HG02884 (cell line): ENCODE data around the gene TSHZ2.
"Not testable (repeated sequence)": the region's sequence is repeated elsewhere in the genome, so short reads cannot be mapped to it uniquely, and the experiment has no call there.

Experiments
- ATAC-seq: cut with Tn5 transposase; IDR thresholded peaks from one replicate; pipeline ENCODE4 v1.9.1; 2021; ENCODE audit warnings: mild to moderate bottlenecking, moderate library complexity; ENCODE audit not compliant: unreplicated experiment

The TSHZ2 gene

DNA sequence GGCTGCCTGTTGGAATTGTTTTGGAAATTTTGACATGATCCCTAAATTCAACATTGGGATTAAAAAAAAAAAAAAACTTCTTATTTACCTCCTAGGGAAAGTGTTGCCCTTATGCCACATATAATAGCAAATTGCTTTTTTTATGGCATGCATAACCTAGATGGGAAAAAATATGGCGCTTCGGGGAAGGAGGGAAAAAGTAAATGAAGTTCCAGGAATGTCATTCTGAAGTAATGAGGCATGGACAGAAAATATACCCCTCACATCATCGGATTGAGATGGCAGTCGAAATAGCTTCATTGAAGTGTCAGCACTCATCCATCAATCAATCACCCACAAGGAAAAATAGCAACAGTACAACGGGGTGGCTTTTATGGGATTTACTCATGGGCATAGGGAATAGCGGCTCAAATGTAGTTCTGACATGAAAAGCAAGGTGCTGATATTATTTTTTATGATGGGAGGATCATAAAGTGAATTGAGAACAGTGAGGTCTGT, 516.7 kb downstream of the TSHZ2 start:
- no peak for ATAC-seq

DNA sequence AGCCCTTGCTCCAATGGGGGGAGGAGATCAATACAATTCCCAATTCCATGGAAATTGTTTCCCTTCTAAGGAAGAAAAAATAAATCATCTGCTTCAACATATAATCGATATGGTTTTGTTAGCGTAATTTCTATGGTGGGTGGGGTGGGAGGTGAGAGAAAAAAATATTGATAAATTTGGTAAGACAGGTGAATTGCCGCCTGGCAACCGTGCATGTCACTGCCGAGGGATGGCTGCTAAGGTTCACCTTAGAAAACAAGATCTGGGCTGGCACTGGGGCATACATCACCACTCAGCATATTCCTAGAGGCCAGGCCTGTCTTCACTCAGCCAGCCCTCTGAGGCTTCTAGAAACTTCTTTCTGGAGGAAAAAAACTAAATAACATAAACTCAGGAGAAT, 517.4 kb downstream of the TSHZ2 start:
- ATAC-seq, result no peak

DNA sequence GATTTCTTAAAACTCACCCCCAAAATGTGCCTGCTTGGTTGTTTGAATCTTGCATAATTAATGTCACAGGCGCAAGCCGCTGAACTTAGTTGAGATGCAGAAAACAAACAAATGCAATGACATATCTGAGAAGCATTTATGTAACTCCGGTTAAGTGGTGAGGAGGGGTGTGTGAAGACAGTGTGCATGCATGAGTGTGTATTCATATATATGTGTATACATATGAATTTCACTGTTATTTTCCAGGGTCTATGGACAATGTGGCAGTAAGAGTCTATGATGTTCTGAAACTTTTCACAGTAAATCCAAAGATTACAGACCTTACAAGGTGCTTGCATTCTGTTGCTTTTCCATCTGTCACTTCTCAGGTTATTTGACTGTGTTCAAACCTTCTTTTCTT, 518.5 kb downstream of the TSHZ2 start:
- no peak for ATAC-seq

DNA sequence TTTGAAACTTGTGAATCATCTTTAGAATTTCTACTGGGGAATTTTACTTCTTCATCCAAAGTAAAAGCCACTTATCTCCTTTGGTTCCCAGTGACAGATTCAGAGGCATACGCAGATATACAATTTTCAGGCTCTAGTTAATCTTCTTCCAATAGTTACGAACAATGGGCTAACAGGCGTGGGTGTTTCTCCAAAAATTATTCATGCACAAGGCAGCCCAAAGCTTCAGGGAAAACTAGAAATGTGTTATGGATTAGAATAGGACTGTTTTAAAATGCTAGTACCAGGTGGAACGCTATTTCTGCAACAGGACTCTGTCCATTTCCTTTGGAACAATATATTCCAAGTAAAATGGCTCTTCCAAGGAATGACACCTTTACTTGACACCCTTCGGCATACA, 519.3 kb downstream of the TSHZ2 start:
- no peak for ATAC-seq

DNA sequence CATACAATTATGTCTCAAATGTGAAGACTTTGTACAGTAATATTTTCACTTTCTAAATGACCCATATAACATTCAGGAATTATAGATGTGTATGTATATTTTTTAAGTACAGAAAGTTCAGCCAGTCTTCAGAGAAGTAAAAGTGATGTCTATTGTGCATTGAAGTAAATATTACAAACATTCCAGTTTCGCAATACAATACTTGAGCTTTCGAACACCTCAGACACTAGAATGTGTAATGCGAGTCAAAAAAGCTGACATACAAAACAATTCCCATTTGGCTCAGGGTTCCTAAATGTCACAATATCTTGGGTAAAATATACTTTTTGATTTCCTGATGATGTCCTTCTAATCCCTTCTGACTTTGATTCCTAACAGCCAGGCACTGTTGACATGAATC, 520.1 kb downstream of the TSHZ2 start:
- ATAC-seq, result no peak

DNA sequence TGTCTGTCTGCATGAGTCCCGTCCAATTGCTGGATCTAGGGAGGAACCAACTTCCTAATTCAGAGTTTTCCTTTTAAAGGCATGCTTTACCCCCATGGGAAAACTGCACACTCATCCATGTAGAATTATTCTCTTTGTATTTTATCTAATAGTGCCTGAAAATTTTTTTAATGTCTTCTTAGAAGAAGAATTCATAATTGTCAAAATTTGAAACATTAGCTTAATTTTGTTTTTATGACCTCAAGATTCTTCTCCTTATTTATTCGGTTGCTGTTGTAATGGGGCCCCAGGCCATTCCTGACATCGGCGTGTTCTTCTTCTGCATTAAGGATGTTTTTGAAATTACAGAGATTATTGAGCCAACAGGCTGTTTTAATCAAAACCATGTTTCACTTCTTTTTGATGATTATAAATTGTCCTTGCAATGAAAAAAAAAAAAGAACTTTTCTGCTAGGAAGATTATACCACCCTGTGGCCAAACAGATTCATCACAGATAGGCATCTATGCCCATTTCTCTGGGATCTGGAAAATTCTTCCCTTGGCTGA, 521.2 kb downstream of the TSHZ2 start:
- no peak for ATAC-seq

DNA sequence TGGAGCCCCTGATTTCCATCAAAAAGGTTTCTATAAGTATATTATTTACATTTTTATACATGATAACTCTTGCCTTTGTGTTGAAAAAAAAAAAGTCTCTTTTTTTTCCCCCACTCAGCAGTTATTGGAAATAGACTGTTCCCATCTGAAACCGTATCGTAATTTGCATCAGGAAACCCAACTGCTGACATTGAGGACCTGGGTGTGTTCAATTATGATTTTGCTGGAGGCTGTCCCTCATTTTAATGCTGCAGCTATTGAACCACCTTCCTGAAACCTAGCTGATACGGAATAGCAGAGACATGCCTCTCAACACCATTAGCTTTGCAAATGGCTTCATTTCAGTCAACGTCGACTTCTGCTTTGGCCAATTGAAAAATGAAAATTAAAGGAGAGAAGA, 522.6 kb downstream of the TSHZ2 start:
- ATAC-seq, result no peak

DNA sequence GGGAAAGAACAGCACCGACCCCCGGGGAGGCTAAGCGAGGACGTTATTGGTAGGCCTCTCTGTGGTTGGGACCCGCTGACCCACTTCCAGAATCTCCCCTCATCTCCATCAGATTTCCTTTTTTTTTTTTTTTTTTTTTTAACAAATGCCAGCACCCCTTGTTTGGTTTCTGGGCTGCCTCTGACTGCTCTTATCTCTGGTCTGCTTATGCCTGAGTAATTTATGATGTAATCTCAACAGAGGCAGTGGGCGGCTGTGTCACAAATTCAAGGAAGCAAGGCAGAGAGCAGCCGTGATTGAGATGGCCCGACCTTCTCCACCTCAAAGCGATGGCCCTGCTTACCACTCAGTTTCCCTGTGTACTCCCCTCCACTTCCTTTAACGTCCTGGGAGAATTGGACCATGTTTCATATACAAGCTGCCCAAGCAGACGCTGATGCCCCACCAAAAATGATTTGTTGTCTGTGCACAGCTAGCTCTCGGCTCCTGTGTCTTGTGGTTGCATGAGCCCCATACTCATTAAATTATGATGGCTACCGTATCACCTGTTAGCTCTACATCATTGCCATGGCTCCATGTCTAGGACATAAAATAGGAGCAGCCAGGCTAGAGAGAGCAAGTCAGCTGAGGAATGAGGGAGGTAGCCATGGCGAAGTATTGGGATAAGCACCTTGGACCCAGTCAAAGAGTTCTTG, 523.4 kb downstream of the TSHZ2 start:
- ATAC-seq, result no peak

DNA sequence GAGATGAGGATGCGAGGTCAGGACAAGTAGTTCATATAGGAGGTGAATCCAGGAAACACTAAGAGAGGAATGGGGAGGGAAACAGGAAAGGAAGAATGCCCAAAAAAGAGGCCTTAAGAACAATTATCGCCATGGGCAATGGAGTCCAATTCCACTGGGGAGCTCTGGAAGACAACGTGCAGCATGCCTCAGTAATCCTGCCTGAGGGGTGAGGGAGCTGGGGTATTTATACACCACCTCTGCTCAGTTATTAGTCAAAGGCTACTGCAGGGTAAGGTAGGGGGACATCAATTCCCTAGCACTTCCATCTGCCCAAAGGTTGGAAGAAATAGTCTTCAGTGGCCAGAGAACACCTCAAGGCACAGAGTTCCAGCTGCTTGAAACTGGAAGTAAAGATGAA, 525.1 kb downstream of the TSHZ2 start:
- no peak for ATAC-seq

DNA sequence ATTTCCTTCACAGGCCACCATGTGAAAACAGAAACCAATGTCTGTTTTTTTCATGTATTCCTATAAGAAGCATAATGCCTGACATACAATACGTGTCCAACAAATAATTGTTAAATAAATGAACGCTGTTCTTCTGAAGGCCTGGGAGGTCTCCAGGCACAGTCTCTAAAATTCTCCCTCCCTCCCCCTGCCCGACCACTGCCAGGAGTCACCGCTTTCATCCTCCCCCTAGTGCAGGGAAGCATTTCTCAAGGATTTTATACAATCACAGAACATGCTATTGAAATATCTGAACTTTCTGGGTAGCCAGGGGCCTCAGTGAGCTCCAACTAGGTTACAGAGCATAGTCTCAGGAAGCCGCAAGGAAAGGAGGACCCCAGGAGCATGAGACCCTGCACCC, 526.2 kb downstream of the TSHZ2 start:
- no peak for ATAC-seq

DNA sequence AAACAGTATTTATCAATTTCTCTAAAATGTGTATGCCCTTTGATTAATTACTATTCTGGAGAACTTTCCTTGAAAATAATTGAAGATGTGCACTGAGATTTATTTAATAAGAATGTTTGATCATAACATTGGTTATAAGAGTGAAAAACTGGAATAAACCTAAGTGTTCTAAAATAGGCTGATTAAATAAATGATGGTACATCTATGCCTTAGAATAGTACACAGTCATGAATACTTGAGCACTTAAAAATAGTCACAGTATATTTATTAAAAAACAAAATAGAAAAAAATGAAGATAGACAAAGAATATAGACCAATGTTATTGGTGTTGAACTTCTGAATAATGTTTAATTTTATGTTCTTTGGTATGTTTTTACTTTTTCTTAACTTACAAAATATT, 528.5 kb downstream of the TSHZ2 start:
- ATAC-seq, result no peak

DNA sequence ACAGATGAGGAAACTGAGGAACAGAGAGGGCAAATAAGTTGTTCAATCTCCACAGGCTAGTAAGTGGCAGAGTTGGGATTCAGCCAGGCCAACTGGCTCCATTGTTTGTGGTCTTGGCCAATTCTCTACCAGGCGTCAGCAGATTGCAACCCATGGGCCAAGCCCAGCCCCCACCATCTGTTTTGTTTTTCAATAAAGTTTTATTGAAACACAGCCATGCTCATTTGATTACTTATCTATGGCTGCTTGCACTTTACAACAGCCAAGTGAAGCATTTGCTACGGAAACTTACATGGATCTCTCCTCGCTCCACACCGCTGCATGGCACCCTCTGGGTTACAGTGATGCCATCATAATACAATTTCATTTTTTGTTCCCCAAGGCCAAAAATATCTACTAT, 530.7 kb downstream of the TSHZ2 start:
- no peak for ATAC-seq

DNA sequence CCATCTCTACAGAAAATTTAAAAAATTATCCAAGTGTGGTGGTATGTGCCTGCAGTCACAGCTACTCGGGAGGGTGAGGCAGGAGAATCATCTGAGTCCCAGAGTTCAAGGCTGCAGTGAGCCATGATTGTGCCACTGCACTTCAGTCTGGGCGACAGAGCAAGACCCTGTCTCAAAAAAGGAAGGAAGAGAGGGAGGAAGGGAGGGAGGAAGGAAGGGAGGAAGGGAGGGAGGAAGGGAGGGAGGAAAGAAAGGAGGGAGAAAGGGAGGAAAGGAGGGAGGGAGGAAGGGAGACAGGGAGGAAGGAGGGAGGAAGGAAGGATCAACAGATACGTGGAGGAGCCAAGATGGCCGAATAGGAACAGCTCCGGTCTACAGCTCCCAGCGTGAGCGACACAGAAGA, 531.4 kb downstream of the TSHZ2 start:
- no peak for ATAC-seq

DNA sequence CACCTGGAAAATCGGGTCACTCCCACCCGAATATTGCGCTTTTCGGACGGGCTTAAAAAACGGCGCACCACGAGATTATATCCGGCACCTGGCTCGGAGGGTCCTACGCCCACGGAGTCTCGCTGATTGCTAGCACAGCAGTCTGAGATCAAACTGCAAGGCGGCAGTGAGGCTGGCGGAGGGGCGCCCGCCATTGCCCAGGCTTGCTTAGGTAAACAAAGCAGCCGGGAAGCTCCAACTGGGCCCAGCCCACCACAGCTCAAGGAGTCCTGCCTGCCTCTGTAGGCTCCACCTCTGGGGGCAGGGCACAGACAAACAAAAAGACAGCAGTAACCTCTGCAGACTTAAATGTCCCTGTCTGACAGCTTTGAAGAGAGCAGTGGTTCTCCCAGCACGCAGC, 531.9 kb downstream of the TSHZ2 start:
- ATAC-seq, result not testable (repeated sequence)

DNA sequence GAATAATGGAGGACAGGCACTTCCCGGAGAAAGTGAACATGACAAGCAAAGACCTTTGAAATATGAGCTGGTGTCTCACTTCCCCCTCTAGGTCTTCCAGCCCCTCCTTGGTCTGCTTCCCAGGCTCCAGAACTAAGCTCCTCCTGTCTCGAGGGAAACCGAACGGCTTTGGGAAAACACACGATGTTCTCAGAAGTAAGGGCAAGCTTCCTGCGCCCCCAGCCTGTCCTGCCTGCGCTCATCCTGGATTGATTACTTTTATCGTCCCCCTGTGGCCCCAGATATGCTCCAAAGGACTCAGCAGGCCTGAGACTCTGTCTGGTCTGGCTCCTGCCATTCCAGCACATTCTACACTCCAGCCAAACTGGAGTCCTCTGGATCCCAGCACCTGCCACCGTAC, 538.1 kb downstream of the TSHZ2 start:
- no peak for ATAC-seq

DNA sequence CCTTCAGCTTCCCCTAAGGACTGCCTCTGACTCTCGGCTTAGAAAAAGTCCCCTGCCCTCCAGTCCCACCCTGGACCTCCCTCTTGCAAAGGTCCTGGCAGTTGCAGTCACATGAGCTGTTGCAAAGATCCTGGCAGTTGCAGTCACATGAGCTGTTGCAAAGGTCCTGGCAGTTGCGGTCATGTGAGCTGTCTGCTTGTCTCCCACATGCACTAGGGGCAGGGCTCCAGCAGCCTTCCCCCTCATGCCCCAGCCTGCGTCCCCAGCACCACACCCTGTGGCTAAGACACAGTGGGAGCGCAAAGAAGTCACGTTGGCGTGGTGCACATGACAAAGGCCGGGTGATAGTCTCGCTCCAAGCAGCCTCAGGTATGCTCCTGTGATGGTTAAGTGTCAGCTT, 538.5 kb downstream of the TSHZ2 start:
- no peak for ATAC-seq

DNA sequence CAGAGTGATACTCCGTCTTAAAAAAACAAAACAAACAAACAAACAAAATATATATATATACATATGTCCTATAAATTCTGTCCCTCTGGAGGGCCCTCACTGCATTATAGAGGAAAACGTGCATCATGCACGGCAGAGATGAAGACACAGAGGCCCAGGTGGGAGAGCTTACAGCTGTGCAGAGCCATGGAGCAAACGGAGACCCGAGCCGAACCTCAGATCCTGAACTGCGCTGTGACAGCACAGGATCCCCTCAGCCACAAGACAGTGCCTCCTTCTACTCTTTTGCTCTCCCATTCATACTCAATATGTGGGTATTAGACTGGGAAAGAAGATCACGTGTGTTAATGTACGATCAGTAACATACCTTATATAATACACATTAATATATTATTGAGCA, 539.9 kb downstream of the TSHZ2 start:
- ATAC-seq, result no peak

DNA sequence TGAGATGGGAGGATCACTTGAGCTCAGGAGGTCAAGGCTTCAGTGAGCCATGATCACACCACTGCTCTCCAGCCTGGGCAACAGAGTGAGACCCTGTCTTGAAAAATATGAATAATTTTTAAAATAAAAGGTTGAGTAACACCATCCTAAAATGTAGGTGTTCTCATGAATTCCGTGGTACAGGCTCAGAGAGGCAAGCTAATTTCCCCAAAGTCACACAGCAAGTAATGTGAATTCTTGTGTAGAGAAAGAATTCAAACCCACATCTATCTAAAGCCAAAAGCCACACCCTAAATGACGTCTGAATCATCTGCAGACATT, 541.0 kb downstream of the TSHZ2 start:
- no peak for ATAC-seq

DNA sequence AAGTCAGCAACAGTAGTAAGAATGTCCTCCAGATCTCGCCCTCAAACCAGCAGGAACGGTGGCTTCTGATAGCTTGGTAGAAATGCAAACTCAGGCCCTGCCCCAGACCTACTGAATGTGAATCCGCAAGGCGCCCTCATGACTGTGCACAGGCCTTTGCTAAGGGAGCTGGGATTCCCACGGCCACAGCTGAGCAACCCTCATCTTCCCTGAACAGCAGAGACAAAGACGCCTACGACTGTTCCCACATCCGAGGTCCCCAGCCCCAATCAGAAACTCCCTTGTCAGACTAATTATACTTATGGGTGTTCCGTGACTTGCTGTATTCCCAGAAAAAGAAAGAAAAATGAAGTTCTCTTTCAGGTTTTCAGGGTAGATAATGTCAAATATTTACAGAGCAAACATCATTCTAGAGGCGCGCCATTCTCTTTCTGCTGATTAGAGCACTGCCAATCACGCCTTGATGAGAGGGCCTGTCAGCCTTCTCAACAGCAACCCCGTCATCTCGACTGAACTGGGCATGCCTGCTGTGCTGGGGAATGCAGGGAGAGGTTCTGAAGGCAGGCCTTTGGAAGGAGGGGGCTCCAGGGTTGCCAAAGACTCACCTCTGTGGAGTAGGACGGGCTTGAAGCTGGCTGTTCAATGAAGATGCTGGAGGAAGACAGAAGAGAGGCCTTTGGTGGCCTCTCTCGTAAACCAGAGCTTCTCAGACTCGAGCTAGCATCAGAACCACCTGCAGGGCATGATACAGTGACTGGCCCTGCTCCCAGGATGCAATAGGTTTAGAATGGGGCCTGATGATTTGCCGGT, 541.5 kb downstream of the TSHZ2 start:
- no peak for ATAC-seq

DNA sequence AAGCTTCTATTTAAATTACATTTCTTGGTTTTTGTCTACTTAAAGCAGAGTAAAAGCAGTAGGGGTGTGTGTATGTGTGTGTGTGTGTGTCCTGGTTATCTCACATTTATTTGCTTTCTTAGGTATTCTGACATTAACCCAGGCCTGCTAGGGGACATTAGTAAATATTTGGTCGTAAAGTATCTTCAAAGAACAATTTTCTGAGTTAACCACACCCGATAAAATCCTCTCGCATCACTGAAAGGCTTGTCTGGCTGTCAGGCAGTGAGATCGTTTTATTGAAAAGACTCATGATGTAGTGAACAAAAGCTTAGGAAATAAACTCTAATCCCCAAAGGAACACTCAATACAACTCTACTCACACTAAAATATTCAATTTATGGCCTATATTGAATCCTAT, 543.6 kb downstream of the TSHZ2 start:
- ATAC-seq, result no peak

DNA sequence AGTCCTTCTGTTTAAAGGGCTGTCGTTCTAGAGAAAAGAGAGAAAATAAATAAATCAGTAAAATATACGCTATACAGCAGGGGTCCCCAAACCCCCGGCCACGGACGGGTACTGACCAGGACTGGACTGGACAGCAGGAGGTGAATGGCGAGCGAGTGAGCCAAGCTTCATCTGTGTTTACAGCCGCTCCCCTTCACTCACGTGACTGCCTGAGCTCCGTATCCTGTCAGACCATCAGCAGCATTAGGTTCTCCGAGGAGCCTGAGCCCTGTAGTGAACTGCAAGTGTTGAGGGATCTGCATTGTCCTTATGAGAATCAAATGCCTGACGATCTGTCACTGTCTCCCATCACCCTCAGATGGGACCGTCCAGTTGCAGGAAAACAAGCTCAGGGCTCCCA, 545.0 kb downstream of the TSHZ2 start:
- no peak for ATAC-seq

DNA sequence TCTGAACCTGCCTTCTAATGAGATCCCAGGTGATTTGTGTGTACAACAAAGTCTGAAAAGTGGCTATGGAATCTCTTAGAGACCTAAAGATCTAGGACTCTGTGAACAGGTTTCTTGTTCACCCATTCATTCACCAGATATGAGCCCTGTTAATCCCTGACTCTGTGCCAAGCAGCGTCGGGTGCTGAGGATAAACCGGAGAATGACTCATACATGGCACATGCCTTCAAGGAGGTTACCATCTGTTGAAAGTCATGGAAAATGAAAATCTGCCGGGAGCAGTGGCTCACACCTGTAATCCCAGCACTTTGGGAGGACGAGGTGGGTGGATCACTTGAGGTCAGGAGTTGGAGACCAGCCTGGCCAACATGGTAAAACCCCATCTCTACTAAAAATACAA, 549.3 kb downstream of the TSHZ2 start:
- ATAC-seq, result not testable (repeated sequence)
